HG03196 (cell line): Measurements from ENCODE around the gene PPP1R3G.

Experiments
- ATAC-seq: cut with Tn5 transposase; IDR thresholded peaks from one replicate; pipeline ENCODE4 v1.9.1; 2021; ENCODE audit not compliant: unreplicated experiment

The PPP1R3G gene

GRCh38 chr6:5071216-5071615, 13.9 kb upstream of the PPP1R3G start:
- ATAC-seq: no peak

- ATAC-seq: no peak
These were observed 12.7 kb upstream of the PPP1R3G start for GRCh38 chr6:5072440-5072839.

DNA sequence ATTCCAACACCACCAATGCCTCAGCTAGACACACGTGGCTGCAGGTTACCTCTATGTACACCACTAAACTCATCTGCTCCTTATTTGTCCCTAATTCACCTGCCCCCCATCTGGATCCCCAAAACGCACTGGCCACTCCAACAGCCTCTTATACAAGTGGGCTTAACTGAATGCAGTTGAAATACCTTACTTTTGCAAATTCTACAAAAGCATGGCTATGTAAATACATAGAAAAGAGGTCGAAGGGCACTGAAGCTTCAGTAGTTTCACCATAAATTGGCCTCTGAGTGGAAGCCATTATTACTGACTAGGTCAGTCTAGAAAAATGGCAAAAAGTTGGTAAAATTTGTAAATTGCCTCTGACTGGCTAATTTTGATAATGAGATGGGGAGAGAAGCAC, 11.1 kb upstream of the PPP1R3G start:
- no peak for ATAC-seq

DNA sequence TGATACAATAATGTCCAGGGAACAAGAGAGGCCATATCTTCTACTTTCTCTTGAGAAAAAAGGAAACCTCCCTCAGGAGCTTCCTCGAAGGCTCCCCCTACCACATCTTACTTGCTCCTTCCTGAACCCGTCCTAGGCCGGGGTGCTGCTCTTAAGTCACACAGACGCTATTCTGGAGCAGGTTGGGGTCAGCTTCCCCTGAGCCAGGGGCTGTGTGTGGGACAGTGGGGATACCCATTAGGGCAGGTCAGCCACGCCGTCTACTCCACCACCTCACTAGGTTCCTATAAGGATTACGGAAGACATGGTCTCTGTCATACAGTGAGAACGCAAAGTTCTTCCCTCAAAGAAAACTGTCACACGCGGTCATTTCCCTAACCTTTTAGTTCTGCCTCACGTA, 8.2 kb upstream of the PPP1R3G start:
- ATAC-seq: no peak

DNA sequence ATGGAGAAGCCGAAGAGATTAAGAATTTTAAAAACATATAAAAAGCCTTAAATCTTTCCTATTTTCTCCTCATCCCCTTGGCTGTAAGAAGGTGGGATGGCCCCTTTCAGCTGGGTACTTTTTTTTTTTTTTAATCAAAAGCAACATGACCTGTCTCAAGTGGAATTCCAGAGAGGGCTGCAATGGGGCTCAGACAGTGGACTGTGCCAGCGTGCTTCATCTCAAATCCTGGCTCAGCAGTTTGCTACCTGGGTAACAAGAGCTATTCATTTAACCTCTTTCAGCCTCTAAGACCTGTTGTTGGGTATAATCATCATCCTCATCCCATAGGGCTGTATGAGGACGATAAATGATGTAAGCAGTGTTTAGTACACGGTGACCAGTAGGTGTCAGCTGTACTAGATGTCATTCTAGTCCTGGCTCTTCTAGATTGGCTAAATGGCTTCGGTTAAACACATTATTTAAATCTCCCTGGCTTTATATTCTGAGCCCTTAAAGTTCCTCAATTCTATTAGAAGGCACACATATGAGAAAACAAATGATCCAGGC, 6.9 kb upstream of the PPP1R3G start:
- no peak for ATAC-seq

- ATAC-seq: no peak
These were observed 5.4 kb upstream of the PPP1R3G start for GRCh38 chr6:5079692-5080091.

GRCh38 chr6:5080574-5080973, 4.6 kb upstream of the PPP1R3G start:
- no peak for ATAC-seq

- ATAC-seq: no peak
These were observed 4.0 kb upstream of the PPP1R3G start for GRCh38 chr6:5081182-5081581.

GRCh38 chr6:5081955-5082354, 3.2 kb upstream of the PPP1R3G start:
- ATAC-seq: no peak

GRCh38 chr6:5082487-5083306, 2.4 kb upstream of the PPP1R3G start:
- ATAC-seq: no peak

DNA sequence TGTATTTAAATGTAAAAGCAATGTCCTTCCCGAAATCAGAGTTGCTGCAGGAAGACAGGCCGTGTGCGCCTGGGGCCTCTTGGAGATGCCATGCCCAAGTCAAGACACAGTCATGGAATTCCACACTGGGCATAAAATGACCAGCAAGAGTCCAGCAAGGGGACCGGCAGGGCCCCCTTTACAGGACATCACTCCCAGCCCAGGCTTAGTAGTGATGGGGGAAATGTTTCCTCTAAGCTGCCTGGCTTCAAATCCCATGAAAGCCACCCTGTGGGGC, 1.9 kb upstream of the PPP1R3G start:
- ATAC-seq: no peak

DNA sequence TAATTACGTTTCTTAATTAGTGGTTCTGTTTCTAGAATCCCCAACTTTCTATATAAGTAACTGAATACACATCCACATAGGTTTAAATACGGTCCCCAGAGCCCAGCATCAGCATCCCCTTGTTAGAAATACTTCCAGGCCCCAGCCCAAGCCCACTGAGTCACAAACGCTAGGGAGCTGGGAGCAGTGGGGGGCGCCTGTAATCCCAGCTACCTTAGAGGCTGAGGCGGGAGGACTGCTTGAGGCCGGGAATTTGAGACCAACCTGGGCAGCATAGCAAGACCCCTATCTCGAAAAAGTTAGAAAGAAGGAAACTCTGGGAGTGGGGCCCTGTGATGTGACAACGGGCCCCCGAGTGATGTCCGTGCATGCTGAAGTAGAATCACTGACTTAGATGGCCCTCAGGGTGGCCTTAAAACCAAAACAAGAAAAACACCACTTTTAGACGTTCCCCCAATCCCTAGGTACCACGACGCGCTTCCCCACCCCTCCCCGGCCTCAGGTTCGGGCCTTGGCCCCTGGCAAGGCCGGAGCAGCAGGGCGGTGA, 1.3 kb upstream of the PPP1R3G start:
- ATAC-seq: no peak

GRCh38 chr6:5084360-5084780, 771 bp upstream of the PPP1R3G start:
- ATAC-seq: no peak

DNA sequence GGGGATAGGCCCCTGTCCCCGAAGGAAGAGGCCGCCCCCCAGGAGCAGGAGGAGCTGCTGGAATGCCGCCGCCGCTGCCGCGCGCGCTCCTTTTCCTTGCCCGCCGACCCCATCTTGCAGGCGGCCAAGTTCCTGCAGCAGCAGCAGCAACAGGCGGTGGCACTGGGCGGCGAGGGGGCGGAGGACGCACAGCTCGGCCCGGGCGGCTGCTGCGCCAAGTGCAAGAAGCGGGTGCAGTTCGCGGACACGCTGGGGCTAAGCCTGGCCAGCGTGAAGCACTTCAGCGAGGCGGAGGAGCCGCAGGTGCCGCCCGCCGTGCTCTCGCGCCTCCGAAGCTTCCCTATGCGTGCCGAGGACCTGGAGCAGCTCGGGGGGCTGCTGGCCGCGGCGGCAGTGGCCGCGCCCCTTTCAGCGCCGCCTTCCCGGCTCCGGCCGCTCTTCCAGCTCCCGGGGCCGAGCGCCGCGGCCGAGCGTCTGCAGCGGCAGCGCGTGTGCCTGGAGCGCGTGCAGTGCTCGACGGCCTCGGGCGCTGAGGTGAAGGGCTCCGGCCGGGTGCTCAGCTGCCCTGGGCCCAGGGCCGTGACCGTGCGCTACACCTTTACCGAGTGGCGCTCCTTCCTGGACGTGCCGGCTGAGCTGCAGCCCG, 630 bp downstream of the PPP1R3G start:
- ATAC-seq: no peak

- ATAC-seq: no peak
These were observed 1.3 kb downstream of the PPP1R3G start for GRCh38 chr6:5086294-5086890.

GRCh38 chr6:5087389-5087788, 2.2 kb downstream of the PPP1R3G start:
- ATAC-seq: no peak

- no peak for ATAC-seq
These were observed 3.6 kb downstream of the PPP1R3G start for GRCh38 chr6:5088780-5089179.

GRCh38 chr6:5089481-5090438, 4.6 kb downstream of the PPP1R3G start:
- no peak for ATAC-seq

GRCh38 chr6:5090603-5091002, 5.5 kb downstream of the PPP1R3G start:
- no peak for ATAC-seq

GRCh38 chr6:5091210-5092069, 6.3 kb downstream of the PPP1R3G start:
- ATAC-seq: no peak
